Tongue (tissue), 2 donors: ENCODE measurements around the gene SLC24A4. TPM values are rescaled to one million over a fixed set of nuclear protein-coding genes. Genes with fewer than 3 reads are reported as not detected.

Source experiments
- DNase-seq: peaks from one replicate; pipeline ENCODE4 v3.0.0-alpha.2; 2015
- total RNA-seq: library from RNA; depleted of rRNA; stranded (reverse); fragments of >200 nt; gene quantifications from one replicate; pipeline ENCODE4 v1.2.3, GENCODE V29; 2014

The SLC24A4 gene
- total RNA-seq, 1 donor from 2014 or later: 1.0 TPM

DNA sequence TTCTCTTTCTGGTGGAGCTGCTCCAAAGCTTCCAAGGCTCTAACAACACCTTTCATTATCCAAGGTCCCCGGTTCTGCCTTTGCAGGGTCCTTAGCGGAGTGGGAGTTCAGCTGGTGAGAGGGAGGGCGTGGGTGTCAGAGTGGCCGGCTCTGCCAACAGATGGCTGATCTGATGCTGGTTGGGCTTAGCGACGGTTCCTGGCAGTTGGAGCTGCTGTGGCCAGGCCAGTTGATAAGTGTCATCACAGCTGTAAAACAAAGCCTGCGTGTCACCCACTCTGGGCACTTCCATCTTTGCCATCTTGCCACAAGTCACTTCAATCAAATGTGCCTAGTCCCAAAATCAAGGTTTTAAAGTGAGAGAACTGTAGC is 226.9 kb downstream of the SLC24A4 start:
- DNase-seq: peak; percentile 84

Other genes with a start within 250 kb of the SLC24A4 start
- 56.2 TPM for gene ATXN3, start 216.6 kb upstream of the SLC24A4 start, total RNA-seq
- 209 TPM for gene NDUFB1, start 201.5 kb upstream of the SLC24A4 start, total RNA-seq
- 36.5 TPM for gene CPSF2, start 201.2 kb upstream of the SLC24A4 start, total RNA-seq
- 6.9 TPM for gene RIN3, start 190.6 kb downstream of the SLC24A4 start, total RNA-seq